GM12892 (cell line): ENCODE results near the gene ASCL2.
"Not testable (repeated sequence)": the region's sequence is repeated elsewhere in the genome, so short reads cannot be mapped to it uniquely, and the experiment has no call there.

ENCODE experiments used
- DNase-seq: peaks from one replicate; pipeline ENCODE4 v3.0.0; 2011; ENCODE audit not compliant: insufficient read length
- FAIRE-seq: peaks from 2 replicates; lab custom pipeline; 2011; peaks lifted over from hg19 to GRCh38; lab: Jason Lieb, UNC
- POLR2A ChIP-seq: IDR thresholded peaks from 2 replicates; pipeline ENCODE4 v1.6.1; 2011; ENCODE audit warnings: low read depth, low read length, control low read depth
- POLR2AphosphoS5 ChIP-seq: IDR thresholded peaks from 2 replicates; pipeline ENCODE4 v1.6.1; 2011; ENCODE audit warnings: low read depth, low read length, control low read depth
- TAF1 ChIP-seq: IDR thresholded peaks from 2 replicates; pipeline ENCODE4 v1.6.1; 2011; ENCODE audit warnings: low read depth, mild to moderate bottlenecking, control low read depth, low read length, borderline replicate concordance

Gene ASCL2

GRCh38 chr11:2293984-2294925, 23.9 kb upstream of the ASCL2 start:
- FAIRE-seq: no peak
- TF ChIP-seq POLR2AphosphoS5 (no peak), TAF1 (no peak), POLR2A (no peak)
- no peak for DNase-seq

GRCh38 chr11:2293531-2293971, 23.2 kb upstream of the ASCL2 start:
- DNase-seq (no peak), FAIRE-seq (no peak)
- no peak for TF ChIP-seq POLR2A
- TF ChIP-seq POLR2AphosphoS5: no peak
- TF ChIP-seq TAF1: no peak

- FAIRE-seq (no peak), DNase-seq (no peak)
- no peak for TF ChIP-seq TAF1
- no peak for TF ChIP-seq POLR2A
- no peak for TF ChIP-seq POLR2AphosphoS5
These were observed 20.0 kb upstream of the ASCL2 start for GRCh38 chr11:2290351-2290841.

- FAIRE-seq: no peak
- DNase-seq: no peak
- TF ChIP-seq TAF1 (no peak), POLR2AphosphoS5 (no peak), POLR2A (no peak)
These were observed 19.5 kb upstream of the ASCL2 start for GRCh38 chr11:2289859-2290258.

GRCh38 chr11:2289350-2289749, 19.0 kb upstream of the ASCL2 start:
- FAIRE-seq: no peak
- DNase-seq: no peak
- no peak for TF ChIP-seq POLR2A
- no peak for TF ChIP-seq TAF1
- no peak for TF ChIP-seq POLR2AphosphoS5

GRCh38 chr11:2287091-2287490, 16.7 kb upstream of the ASCL2 start:
- no peak for TF ChIP-seq POLR2A
- no peak for TF ChIP-seq POLR2AphosphoS5
- TF ChIP-seq TAF1: no peak
- DNase-seq (no peak), FAIRE-seq (no peak)

GRCh38 chr11:2286350-2286749, 16.0 kb upstream of the ASCL2 start:
- DNase-seq, FAIRE-seq: not testable (repeated sequence)

- TF ChIP-seq POLR2A (no peak), TAF1 (no peak), POLR2AphosphoS5 (no peak)
- DNase-seq (no peak), FAIRE-seq (no peak)
These were observed 9.8 kb upstream of the ASCL2 start for GRCh38 chr11:2280208-2280607.

- DNase-seq (no peak), FAIRE-seq (no peak)
- TF ChIP-seq TAF1 (no peak), POLR2A (no peak), POLR2AphosphoS5 (no peak)
These were observed 7.6 kb upstream of the ASCL2 start for GRCh38 chr11:2277933-2278523.

- FAIRE-seq (no peak), DNase-seq (no peak)
- TF ChIP-seq POLR2A: no peak
- TF ChIP-seq TAF1: no peak
- TF ChIP-seq POLR2AphosphoS5: no peak
These were observed 6.6 kb upstream of the ASCL2 start for GRCh38 chr11:2277008-2277346.

GRCh38 chr11:2276280-2277007, 6.1 kb upstream of the ASCL2 start:
- FAIRE-seq: no peak

More at GRCh38 chr11:2276280-2277007, 6.1 kb upstream of the ASCL2 start:
- TF ChIP-seq POLR2AphosphoS5 (no peak), POLR2A (no peak), TAF1 (no peak)
- DNase-seq: no peak
